ENCODE measurements around the gene CD300LF.

DNA sequence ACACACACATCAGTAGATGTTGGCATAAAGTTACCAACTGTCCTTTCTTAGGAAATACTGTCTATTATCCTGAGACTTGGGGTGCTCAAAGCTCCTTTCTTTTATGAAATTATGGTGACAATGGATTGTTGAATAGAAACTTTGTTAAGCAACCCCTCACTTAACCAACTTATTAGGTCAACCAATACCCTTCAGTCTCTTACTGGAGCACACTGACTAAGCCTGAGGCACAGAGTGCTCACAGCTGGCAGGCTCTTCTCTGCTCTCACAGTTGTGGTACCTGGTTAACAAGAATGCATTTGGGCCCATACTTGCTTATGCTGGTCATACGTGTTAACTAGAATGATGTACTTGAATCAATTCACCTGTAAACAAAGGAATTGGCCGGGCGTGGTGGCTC, 24.8 kb downstream of the CD300LF start:
- TF ChIP-seq, protein P1, sequence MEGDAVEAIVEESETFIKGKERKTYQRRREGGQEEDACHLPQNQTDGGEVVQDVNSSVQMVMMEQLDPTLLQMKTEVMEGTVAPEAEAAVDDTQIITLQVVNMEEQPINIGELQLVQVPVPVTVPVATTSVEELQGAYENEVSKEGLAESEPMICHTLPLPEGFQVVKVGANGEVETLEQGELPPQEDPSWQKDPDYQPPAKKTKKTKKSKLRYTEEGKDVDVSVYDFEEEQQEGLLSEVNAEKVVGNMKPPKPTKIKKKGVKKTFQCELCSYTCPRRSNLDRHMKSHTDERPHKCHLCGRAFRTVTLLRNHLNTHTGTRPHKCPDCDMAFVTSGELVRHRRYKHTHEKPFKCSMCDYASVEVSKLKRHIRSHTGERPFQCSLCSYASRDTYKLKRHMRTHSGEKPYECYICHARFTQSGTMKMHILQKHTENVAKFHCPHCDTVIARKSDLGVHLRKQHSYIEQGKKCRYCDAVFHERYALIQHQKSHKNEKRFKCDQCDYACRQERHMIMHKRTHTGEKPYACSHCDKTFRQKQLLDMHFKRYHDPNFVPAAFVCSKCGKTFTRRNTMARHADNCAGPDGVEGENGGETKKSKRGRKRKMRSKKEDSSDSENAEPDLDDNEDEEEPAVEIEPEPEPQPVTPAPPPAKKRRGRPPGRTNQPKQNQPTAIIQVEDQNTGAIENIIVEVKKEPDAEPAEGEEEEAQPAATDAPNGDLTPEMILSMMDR (IDR thresholded peaks at IDR 0.05 in 4 of 5, conservative IDR thresholded peaks at IDR 0.05 in 1 of 5): no peak
- TF ChIP-seq POLR2A (IDR thresholded peaks at IDR 0.05): no peak

All from gastrocnemius medialis (tissue), 4 donors.